IPS-18a (cell line): ENCODE results near the gene MT1HL1.

Experiments used
- H3K27ac ChIP-seq: one replicate; pipeline ENCODE4 v1.5.1; 2013; ENCODE audit warnings: low read length
- H3K27me3 ChIP-seq: one replicate; pipeline ENCODE4 v1.6.1; 2013; ENCODE audit warnings: mild to moderate bottlenecking, low read length; ENCODE audit not compliant: control insufficient read depth, insufficient read depth
- H3K36me3 ChIP-seq: one replicate; pipeline ENCODE4 v1.6.1; 2013; ENCODE audit warnings: low read depth, low read length; ENCODE audit not compliant: control insufficient read depth
- H3K4me1 ChIP-seq: one replicate; pipeline ENCODE4 v1.6.1; 2013; ENCODE audit warnings: low read depth, low read length; ENCODE audit not compliant: control insufficient read depth
- H3K4me3 ChIP-seq: one replicate; pipeline ENCODE4 v1.5.1; 2013; ENCODE audit warnings: low read length
- H3K9ac ChIP-seq: one replicate; pipeline ENCODE4 v1.6.1; 2013; ENCODE audit warnings: mild to moderate bottlenecking, low read length, moderate library complexity
- H3K9me3 ChIP-seq: one replicate; pipeline ENCODE4 v1.6.1; 2013; ENCODE audit warnings: low read depth, low read length; ENCODE audit not compliant: control insufficient read depth

Gene MT1HL1

DNA sequence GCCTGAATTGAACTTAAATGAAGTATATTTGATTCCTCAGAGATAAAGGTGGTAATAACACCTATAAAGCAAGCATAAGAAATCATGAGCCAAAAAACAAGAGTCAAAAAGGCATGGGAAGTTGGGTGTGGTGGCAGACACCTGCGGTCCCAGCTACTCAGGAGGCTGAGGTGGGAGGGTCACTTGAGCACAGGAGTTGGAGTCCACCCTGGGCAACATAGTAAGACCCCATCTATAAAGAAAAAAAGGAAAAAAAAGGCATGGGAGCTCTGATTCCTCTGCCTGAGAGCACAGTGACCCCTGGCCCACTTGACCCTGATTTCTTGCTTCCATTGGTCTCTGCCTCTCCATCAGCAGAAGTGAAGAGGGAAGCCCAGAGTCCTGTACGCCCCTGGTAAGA, 40.3 kb downstream of the MT1HL1 start:
- Histone ChIP-seq H3K4me1 (no peaks in the 10 kb centered on the region), H3K9ac (no peak overlapping the region), H3K9me3 (no peaks in the 10 kb centered on the region), H3K27ac (no peak overlapping the region), H3K4me3 (no peak overlapping the region), H3K36me3 (no peaks in the 10 kb centered on the region), H3K27me3 (no peaks in the 10 kb centered on the region)

DNA sequence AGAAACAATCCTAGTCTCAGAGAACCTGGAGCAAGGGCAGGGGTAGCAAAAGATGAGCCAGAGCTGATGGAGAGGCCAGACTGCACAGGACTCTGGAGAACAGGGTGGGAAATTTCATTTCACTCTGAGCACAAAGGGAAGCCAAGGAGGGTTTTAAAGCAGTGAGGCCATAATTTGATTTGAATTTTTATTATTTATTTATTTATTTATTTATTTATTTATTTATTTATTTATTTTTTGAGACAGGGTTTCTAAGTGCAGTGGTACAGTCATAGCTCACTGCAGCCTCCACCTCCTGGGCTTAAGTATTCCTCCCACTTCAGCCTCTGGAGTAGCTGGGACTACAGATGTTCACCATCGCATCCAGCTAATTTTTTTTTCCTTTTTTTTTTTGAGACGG, 45.1 kb downstream of the MT1HL1 start:
- Histone ChIP-seq H3K27ac (no peak overlapping the region), H3K36me3 (no peaks in the 10 kb centered on the region), H3K4me1 (no peaks in the 10 kb centered on the region), H3K27me3 (no peaks in the 10 kb centered on the region), H3K9me3 (no peaks in the 10 kb centered on the region), H3K9ac (no peak overlapping the region), H3K4me3 (no peak overlapping the region)

DNA sequence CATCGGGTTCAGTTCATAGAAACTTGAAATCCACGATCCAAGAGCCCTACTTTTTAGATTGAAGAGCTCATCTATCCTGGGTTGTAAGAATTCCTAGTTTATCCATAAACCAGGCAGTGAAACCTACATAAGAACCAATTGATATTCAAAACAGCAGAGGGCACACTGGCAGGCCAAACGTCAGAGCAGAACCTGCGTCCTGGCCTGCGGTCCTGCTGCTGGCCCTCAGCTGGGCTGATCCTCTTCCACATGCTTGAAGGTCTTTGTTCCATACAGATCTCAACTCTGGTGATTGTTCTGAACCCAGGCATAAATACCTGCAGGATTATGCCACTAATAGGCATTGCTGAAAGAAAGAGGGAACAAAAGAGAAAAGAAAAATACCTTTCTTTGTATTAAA, 47.0 kb downstream of the MT1HL1 start:
- Histone ChIP-seq H3K36me3 (no peaks in the 10 kb centered on the region), H3K9ac (no peak overlapping the region), H3K4me1 (peaks cover 7% of the 10 kb centered on the region), H3K27me3 (no peaks in the 10 kb centered on the region), H3K9me3 (no peaks in the 10 kb centered on the region), H3K27ac (no peak overlapping the region), H3K4me3 (no peak overlapping the region)
